HK-2 (cell line): Measurements from ENCODE around the gene FAR2.
A peak's percentile ranks its signal among the peaks of the same experiment; 100 is the strongest.
"Not testable (repeated sequence)": the region's sequence is repeated elsewhere in the genome, so short reads cannot be mapped to it uniquely, and the experiment has no call there.

Source experiments
- DNase-seq: peaks from one replicate; pipeline ENCODE4 v3.0.0-alpha.2; 2018; ENCODE audit not compliant: unreplicated experiment

FAR2 gene

DNA sequence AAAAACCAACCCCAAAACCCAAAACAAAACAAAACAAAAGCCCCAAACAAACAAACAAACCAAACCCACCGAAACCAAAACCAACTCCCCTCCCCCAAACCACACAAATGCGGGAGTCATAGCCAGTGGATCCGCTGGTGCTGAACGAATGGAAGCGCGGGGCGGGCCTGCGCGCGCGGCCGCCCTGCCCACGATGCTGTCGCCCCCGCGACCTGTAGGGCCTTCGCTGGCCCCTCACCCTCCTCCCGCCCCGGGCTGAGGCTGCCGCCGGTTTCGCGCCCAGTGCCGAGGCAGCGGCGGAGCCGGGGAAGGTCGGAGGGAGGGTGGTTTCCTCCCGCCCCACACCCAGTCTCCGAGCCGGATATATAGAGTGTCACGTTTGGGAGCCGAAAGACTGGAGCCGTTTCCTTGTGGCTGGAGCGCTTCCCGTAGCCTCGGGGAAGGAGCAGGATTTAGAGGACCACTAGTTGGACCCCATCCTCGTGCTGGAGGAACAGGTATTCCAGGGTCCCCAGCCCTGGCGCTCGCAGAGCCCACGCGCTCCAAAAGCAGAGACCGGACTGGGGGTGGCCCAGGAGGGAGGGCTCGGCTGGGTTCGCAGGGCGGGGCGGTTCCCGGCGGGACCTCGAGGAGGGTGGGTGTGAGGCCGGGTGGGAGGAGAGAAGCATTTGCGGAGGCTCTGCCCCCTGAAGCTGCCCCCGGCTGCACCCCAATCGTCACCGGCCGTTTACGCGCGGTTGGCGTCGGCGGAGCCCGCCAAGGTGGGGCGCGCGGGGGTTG is at the start of gene FAR2:
TSS of gene FAR2 (plus strand) at position 368 of the 780 bp plus-strand sequence. CDS start 121,172 bp downstream, outside the sequence.
- peak; percentile 22 for DNase-seq

DNA sequence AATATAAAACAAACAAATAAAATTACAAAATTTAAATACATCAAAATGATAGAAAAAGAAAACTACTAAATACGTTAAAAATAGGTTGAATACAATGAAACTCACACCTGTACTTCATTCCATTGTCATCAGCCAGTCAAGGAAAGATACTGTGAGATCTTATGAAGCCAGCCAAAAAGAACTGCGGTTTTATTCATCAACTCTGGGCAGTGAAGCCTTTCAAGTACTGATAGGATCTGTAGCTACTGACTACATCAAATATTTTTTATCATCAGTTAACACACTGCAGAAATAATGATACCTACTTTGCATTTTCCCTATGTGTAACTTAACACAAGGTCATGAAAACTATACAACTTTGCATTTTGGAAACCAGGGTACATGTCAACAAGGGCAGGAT is 46.3 kb upstream of the FAR2 start:
- no peak for DNase-seq

DNA sequence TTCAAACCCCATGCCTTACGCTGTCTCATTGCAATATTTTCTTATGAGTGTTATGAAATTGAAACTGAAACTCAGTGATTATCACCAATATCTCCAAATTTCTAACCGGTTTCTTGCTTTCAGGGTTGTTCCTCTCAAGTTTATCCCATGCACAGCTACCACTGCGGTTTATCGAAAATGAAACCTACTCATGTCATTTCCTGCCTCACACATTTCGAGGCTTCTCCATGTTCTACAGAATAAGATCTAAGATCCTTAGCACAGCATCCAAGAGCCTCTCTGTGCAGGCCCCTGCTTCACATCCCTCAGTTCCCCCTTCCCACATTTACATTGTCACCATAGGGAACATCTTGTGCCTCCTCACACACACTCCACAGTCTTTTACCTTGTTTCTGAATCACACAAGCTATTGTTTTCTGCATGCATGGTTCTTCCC is 45.5 kb upstream of the FAR2 start:
- no peak for DNase-seq

DNA sequence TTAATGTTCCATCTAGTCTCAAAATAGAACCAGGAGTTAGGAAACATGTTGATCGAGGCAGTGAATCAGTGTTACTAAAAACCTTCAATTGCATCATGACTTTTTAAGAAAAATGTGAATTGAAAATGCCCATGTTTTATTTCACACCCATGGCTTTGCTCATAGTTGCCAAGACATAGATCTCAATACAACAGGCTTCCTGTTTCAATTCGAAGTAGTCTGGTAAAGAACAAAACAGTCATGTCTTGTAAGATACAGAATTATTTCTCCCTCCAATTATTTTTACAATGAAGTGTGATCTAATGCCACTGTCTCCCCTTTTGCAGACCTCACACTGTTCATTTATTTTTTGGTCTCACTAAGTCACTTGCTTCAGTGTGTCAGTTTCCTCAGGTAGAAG is 44.6 kb upstream of the FAR2 start:
- no peak for DNase-seq

DNA sequence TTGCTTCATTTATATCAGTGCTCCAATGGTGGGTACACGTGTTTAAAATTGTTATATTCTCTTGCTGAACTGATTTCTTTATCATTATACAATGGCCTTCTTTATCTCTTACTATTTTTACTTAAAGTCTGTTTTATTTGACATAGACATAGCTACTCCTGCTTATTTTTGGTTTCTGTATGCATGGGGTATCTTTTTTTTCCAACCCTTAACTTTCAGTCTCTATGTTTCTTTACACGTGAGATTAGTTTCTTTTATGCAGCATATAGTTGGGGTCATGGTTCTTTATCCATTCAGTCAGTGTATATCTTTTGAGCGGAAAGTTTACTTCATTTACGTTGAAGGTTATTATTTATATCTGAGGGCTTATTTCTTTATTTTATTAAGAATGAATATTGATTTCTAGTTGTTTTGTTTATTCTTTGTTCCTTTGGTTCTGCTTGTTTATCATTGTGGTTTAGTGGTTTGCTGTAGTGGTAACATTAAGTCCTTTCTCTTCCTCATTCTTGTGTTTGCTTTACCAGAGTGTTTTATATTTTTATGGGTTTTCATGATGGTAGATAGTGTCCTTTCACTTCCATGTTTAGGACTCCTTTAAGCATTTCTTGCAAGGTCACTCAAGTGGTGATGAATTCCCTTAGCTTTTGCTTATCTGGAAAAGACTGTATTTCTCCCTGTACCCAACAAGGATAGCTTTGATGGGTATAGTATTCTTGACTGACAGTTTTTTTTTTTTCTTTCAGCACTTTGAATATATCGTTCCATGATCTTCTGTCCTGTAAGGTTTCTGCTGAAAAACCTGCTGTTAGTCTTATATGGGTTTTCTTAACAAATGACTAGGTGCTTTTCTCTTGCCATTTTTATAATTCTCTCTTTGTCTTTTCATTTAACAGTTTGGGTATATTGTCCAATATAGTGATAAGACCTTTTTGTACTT is 38.3 kb upstream of the FAR2 start:
- DNase-seq: no peak

DNA sequence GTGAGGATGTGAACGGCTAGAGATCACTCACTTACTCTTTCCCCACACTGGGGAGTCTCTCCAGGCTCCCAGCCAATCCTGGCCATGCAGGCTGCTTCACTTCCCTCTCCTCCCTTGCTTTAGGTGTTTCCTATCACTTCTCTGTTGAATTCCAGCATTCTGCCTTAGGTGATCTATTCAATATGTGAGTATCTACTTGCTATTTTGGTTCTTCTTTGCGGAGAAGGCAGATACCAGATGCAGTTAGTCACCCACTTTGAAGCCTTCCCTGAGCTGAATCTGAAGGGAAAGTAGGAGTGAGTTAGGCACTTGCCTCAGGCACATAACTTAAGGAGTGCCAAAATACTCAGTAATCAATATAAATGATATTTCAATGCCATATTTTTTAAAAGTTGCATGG is 36.0 kb upstream of the FAR2 start:
- no peak for DNase-seq

DNA sequence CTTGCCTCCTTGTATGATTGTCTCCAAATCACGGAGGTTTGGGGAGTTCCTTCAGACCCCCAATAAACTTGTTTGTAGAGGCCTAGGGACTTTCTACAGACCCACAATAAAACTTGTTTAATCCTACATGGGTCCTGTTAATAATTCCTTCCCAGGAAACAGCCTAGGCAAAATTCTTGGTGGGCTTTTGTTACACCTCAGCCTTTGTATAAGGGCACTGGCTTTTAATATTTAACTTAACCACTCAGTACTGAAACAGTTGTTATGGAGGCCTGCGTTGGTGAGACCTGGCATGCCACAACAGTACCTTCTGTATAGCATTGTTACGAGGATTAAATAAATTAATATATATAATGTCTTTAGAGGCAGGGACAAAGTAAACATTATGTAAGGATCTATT is 32.7 kb upstream of the FAR2 start:
- no peak for DNase-seq

DNA sequence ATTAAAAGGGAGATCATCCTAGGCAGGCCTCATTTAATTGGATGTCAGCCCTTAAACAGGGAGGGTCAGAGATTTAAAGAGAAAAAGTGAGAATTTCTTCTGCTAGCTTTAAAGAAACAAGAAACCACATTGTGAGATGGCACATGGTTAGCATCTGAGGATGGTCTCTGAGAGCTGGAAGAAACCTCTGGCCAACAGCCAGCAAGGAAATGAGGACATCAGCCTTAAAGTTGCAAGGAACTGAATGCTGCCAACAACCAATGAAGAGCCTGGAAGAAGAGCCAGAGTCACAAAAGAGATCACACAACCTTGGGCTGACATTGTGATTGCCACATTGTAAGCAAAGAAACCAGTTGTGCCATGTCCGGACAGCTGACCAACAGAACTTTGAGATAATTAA is 17.5 kb upstream of the FAR2 start:
- DNase-seq: no peak

DNA sequence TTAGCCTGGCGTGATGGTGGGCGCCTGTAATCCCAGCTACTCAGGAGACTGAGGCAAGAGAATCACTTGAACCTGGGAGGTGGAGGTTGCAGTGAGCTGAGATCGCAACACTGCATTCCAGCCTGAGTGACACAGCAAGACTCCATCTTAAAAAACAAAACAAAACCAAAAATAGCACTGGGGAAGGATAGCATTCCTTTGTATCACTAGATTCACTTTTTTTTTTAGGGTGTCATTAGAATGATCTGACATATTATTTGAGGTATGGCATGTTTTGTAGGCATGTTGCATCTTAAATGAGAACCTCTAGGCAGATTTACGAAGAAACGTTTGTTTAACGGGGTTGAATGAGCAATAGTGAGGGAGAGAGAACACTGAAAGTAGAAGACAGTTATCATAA is 16.8 kb upstream of the FAR2 start:
- no peak for DNase-seq

DNA sequence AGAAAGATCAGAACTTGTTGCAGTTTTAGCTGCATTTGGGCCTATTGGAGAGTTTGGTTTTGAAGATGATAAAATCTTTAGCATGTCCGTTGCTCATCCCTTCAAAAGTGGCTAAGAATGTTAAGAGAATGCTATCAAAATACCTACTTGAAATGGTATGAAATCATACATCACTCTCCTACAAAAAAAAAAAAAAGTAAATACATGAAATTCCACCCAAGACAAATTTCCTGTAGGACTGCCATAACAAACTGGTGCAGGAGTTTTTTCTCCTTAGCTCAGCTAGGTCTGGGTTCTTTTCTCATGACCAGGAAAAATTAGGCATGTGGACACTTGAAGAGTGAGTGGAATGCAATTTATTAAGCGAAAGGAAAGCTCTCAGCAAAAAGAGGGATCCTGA is 15.9 kb upstream of the FAR2 start:
- DNase-seq: no peak

DNA sequence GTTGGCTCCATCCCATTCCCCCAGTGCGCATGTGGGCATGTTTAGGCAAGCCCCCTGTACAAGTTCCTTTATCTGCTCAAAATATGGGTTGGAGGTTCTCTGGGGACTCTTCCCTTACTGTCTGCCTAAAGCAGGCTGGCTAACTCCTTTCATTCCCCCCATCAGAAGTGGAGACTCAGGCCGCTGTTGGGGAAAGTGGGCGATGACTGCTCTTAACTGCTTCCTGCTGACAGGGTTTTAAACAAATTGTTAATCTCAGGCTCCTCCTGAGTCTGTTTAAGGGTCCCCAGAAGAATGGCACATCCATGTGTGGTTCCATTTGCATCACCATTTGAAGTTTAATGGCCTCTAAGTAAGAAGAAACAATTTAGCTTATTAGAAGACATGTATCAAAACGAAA is 15.4 kb upstream of the FAR2 start:
- no peak for DNase-seq

DNA sequence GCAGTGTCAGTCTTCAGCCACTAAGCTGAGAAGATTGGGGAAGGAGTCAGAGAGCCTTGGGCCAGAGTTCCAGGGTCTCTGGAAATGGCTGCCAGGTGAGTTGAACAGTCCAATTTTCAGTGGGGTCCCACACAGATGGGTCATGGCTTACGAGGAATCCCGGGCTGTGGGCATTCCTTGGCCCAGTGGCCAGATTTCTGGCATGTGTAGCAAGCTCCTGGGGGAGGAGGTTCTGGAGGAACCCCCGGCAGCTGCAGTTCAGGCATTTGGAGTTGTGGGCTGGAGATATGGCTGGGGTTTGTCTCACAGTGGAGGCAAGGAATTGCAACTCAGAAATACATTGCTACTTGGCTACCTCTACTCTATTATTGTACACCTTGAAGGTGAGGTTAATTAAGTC is 10.8 kb upstream of the FAR2 start:
- not testable (repeated sequence) for DNase-seq

DNA sequence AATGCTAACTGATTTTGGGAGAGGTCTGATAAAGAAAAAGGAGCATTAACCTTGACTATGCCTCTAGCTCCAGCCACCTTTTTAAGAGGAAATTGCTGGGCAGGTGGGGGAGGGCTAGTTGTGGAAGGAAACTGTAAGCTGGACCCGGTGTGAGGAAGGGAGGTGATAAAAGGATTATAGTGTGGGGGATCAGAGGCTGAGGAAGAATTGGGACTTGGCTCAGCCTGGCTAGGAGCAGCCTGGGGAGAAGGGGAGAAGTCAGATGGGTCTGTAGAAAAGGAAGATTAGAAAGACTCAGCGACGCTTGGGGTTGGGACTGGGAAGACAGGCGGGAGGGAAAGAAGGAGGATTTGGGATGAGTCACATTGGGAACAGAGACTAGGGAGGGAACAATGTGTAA is 10.2 kb upstream of the FAR2 start:
- DNase-seq: not testable (repeated sequence)

DNA sequence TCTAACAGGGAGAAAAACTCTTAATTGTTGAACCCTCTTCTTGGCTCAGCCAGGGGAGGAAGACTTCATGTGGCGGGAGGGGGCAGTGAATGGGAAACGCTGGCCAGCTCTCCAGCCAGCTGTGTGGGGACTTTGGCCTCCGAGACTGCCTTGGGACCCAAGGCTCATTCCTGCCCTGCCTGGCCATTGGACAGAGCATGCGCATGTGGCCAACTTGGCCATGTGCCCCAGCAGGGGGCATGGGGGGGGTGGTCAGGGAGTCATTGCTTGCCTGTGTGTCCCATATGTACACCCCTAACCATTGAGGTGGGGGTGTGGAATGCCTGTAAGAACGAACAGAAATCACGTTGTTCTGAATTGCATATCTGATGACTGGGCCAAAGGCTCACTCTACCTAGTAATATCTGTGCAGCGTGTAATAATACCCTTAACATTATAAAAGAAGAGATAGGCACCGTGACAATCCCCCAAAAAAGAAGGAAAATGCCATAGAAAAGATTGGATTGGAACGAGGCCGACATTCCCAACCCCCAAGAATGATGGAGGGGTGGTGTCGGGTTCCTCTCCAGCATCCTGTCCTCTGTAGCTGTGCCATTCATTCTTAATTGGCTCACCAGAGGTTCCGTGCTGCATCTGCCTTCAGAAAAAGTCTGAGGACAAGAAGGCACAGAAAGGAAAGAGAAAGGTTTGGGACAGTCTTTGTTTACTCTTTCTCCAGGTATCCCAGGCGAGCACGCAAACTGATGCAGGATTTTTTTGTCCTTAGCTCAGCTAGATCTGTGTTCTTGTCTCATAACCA is 3.5 kb upstream of the FAR2 start:
- DNase-seq: no peak

DNA sequence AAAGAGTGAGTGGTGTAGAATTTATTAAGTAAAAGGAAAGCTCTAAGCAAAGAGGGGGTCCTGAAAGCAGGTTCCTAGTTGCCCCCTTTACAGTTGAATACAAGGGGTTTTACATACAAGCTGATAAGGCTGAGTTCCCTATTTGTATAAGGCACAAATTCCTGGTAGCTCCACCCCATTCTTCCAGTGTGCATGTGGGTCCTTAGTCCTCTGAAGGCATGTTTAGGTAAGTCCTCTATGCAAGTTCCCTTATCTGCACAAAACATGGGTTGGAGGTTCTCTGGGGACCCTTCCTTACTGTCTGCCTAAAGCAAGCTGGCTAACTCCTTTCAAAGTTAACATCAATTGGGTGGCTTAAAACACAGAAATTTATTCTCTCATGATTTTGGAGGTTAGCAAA is 2.9 kb upstream of the FAR2 start:
- DNase-seq: no peak

DNA sequence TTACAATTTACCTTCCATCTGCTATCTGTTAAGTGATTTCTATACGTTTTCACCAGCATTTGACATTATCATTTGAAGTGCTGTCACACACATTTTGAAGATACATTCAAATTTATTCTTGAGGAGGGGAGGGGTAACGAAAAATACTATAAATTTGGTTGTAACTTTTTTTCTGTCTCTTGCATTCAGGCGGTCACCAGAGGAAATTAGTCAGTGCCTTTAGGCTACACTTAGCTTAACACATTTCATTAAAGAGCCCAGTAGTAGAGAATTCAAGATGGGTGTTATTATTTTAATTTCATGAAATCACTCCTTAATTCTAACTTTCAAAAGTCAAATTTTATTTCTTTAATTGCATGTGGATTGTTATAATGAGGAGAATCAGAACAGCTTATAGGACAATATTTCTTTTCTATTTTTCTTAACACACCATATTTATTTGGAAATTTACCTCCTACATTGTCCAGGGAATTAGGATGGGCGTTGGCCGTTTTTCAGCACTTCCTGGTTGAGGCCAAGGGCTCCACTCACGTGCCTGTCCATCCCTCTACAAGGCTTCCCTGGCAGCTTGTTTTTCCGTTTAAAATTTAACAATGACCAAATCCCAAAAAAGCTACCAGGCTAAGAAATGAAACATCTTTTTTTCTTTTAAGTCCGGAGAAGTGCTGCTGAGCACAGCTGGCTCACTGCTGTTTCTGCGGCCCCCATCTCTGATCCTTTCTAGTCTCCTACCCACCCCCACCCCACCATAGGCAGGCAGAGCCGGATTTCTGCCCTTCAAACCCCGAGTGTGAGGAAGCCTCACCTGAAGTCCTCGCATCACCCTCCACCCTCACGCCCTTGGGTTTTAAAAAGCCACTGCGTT is 1.1 kb upstream of the FAR2 start:
- no peak for DNase-seq

DNA sequence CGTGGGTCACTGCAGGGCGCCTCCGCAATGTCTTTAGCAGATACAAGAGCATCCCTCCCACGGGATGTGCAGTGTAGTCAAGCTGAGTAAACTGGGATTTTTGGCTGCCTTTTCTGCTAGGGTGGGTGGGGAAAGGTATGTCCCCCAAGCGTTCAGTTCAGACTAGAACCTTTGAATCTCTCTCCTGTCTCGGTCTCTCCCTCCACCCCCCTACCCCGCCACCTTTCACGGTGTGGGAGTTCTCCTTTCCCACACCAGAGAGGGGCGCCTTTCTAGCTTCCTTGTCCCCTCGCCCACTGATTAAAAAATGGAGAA is 525 bp upstream of the FAR2 start:
- DNase-seq: no peak

DNA sequence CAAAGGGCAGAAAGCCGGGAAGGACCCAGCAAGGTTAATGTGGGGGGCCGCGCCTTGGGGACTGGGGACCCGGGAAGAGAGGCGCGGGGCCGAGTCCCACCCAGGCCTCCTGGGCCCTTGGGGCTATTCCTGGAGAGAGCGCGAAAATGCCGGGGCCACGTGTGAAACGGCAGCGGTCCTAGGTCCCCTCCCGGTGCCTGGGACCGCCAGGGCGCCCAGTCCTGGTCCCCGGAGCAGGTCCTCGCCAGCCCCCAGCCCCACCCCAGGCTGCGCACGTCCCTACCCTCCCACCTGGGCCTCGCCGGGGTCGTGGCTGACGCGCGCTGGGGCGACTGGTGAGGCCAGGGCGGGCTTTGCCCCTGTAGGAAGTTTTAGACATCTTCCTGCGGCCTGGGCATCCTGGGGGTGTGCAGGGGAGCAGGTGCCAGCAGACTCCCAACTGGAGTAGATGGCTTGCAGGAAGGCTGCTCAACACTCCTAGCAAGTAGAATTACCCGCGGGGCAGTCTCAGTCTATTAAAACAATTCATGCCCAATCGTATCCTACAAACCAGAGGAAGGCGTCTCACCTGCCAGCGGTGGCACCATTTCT is 708 bp downstream of the FAR2 start:
- no peak for DNase-seq

DNA sequence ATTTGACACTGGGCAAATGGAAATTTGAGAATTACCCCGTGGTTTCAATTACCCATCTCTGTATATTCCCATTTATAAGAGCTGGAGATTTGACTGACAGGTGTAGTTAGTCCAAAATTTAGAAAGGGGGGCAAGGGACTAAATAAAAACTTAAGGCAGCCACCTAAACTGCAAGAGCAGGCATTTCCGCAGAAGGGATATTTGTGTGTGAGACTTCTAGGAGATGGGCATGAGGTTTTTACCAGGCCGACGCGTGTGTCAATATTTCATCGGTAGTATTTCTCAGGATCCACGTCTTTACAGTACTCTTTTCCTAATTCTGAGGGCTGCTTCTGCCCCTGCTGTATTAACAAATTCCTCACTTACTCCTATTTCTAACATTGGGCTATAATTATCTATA is 1.4 kb downstream of the FAR2 start:
- no peak for DNase-seq

DNA sequence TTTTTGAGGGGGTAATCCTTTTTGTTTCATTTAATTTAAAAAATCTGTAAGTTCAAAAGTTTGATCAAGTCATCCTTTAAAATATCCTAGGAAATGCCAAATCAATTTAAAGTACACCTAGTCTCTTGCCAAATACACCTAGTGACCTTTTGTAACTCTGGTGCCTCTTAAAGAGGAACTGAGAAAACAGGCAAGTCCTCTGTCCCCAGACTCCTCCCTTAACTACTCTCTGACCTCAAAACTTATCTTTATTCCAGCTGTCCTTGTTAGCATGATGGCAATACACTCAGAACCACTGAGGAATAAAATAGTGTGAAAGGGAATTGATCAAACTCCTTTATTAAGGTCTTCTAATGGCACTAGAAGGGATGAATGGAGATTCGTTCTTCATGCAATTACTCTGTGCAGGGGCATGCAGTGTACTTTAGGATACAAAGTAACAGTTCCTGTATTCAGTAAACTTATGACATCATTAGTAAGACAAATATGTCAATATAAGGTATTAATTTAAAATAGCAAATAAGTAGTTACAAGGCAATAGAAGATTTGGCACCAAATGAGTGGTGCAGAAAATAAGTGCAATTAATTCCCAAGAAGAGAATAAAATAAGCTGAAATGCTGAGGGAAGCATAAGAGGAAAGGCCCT is 3.3 kb downstream of the FAR2 start:
- DNase-seq: no peak
